Panc1 (cell line): ENCODE measurements around the gene HYDIN.

Source experiments
- POLR2AphosphoS5 ChIP-seq: IDR thresholded peaks from 2 replicates; pipeline ENCODE4 v1.6.1; 2012; ENCODE audit warnings: mild to moderate bottlenecking, low read depth, low read length, moderate library complexity
- TF ChIP-seq, protein P1 (sequence below): fragments of 450-650 bp; IDR thresholded peaks from 2 replicates; pipeline ENCODE4 v1.5.1; 2017; ENCODE audit warnings: mild to moderate bottlenecking

DNA sequence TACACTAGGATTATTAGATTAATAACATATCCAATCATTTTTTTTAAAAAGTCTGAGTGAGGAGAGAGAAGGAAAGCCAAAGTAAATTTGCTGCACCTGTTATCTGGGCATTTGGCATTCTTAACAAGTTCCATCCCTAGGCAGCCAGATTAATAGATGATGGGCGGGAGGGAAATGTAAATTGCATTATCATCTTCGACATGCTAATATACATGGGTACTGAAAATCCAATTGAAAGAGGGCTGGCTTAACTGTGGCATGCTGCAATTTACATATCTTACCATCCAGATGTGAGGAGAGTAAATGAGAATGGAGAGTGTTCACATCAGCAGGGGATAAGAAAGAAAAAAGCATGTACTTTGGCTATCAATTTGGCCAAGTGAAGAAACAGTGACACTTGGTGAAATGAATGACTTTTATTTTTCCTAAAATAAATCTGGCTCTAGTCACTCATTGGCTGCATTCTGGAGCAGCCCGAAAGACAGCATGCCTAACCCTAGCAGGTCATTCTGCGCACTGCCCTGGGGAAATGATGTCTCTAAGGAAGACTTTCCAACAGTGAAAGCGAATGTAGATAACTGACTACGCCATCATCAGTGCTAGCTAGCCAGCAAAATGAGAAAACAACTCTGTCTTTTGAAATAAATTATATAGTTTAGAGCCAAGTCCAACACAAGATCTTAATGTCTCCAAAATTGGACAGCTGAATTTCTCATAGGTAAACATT, 57.9 kb downstream of the HYDIN start:
- TF ChIP-seq, protein P1, sequence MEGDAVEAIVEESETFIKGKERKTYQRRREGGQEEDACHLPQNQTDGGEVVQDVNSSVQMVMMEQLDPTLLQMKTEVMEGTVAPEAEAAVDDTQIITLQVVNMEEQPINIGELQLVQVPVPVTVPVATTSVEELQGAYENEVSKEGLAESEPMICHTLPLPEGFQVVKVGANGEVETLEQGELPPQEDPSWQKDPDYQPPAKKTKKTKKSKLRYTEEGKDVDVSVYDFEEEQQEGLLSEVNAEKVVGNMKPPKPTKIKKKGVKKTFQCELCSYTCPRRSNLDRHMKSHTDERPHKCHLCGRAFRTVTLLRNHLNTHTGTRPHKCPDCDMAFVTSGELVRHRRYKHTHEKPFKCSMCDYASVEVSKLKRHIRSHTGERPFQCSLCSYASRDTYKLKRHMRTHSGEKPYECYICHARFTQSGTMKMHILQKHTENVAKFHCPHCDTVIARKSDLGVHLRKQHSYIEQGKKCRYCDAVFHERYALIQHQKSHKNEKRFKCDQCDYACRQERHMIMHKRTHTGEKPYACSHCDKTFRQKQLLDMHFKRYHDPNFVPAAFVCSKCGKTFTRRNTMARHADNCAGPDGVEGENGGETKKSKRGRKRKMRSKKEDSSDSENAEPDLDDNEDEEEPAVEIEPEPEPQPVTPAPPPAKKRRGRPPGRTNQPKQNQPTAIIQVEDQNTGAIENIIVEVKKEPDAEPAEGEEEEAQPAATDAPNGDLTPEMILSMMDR, result no peak
- TF ChIP-seq POLR2AphosphoS5, result no peak
